Mesothelial cell of epicardium (in vitro differentiated cells): Measurements from ENCODE around the gene CDKN2B-AS1. TPM values are rescaled to one million over a fixed set of nuclear protein-coding genes. Genes with fewer than 3 reads are reported as not detected.

Experiments used
- DNase-seq, 2 experiments: peaks; one replicate each; pipeline ENCODE4 v3.0.0; 2021; ENCODE audit warnings: low spot score in 2 of 2; ENCODE audit not compliant: unreplicated experiment in 2 of 2
- H3K27ac Mint-ChIP-seq: 2 replicates; pipeline ENCODE4 v1.8.0; 2021; ENCODE audit warnings: mixed read lengths
- H3K27me3 Mint-ChIP-seq: 2 replicates; pipeline ENCODE4 v1.8.0; 2021; ENCODE audit warnings: low read depth, mixed read lengths
- H3K36me3 Mint-ChIP-seq: 2 replicates; pipeline ENCODE4 v1.8.0; 2021; ENCODE audit warnings: mixed read lengths
- H3K4me1 Mint-ChIP-seq: 2 replicates; pipeline ENCODE4 v1.8.0; 2021; ENCODE audit warnings: mixed read lengths
- H3K4me3 Mint-ChIP-seq: 2 replicates; pipeline ENCODE4 v1.8.0; 2021; ENCODE audit warnings: mild to moderate bottlenecking, moderate library complexity, mixed read lengths
- H3K9me3 Mint-ChIP-seq: 2 replicates; pipeline ENCODE4 v1.8.0; 2021; ENCODE audit warnings: mixed read lengths
- total RNA-seq: library from RNA; stranded (reverse); gene quantifications from 3 replicates; pipeline ENCODE4 v1.2.1, GENCODE V29; 2021
- TF ChIP-seq, protein P1 (sequence below): fragments of 200-600 bp; sonication (generic); IDR thresholded peaks from one replicate; pipeline ENCODE4 v1.5.0; 2021; ENCODE audit warnings: antibody characterized with exemption; ENCODE audit not compliant: unreplicated experiment

Gene CDKN2B-AS1
- total RNA-seq, 1 donor from 2014 or later: 10.8 TPM

DNA sequence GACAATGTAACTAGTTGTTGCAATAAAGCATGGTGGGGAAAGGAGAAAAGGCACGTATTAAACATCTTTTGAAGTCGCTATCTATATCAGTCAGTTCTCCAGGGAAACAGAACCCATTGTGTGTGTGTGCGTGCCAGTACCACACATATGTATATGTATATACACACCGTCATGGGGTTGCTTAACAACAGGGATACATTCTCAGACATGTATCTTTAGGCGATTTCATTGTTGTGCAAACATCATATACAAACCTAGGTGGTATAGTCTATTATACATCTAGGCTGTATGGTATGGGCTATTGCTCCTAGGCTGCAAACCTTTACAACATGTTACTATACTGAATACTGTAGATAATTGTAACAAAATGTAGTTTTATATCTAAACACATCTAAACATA lies 2.3 kb downstream of the CDKN2B-AS1 start:
- DNase-seq: no peak
- H3K27me3 Mint-ChIP-seq: peaks cover 7% of the 10 kb centered on the region
- no peaks in the 10 kb centered on the region for H3K36me3 Mint-ChIP-seq
- peak overlapping the region; percentile 94 for H3K4me3 Mint-ChIP-seq
- no peaks in the 10 kb centered on the region for H3K9me3 Mint-ChIP-seq
- TF ChIP-seq, protein P1, sequence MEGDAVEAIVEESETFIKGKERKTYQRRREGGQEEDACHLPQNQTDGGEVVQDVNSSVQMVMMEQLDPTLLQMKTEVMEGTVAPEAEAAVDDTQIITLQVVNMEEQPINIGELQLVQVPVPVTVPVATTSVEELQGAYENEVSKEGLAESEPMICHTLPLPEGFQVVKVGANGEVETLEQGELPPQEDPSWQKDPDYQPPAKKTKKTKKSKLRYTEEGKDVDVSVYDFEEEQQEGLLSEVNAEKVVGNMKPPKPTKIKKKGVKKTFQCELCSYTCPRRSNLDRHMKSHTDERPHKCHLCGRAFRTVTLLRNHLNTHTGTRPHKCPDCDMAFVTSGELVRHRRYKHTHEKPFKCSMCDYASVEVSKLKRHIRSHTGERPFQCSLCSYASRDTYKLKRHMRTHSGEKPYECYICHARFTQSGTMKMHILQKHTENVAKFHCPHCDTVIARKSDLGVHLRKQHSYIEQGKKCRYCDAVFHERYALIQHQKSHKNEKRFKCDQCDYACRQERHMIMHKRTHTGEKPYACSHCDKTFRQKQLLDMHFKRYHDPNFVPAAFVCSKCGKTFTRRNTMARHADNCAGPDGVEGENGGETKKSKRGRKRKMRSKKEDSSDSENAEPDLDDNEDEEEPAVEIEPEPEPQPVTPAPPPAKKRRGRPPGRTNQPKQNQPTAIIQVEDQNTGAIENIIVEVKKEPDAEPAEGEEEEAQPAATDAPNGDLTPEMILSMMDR: no peak
- peak overlapping the region; percentile 31 for H3K27ac Mint-ChIP-seq
- H3K4me1 Mint-ChIP-seq: peaks cover 16% of the 10 kb centered on the region

GRCh38 chr9:21997480-21997879 lies 2.9 kb downstream of the CDKN2B-AS1 start:
- peaks cover 16% of the 10 kb centered on the region for H3K4me1 Mint-ChIP-seq
- no peak overlapping the region for H3K4me3 Mint-ChIP-seq
- TF ChIP-seq, protein P1: no peak
- H3K27ac Mint-ChIP-seq: no peak overlapping the region
- no peak for DNase-seq
- no peaks in the 10 kb centered on the region for H3K36me3 Mint-ChIP-seq
- peaks cover 7% of the 10 kb centered on the region for H3K27me3 Mint-ChIP-seq
- no peaks in the 10 kb centered on the region for H3K9me3 Mint-ChIP-seq

- Mint-ChIP-seq H3K4me1 (peaks cover 15% of the 10 kb centered on the region), H3K9me3 (no peaks in the 10 kb centered on the region), H3K27ac (no peak overlapping the region), H3K4me3 (no peak overlapping the region), H3K27me3 (peaks cover 7% of the 10 kb centered on the region), H3K36me3 (no peaks in the 10 kb centered on the region)
- TF ChIP-seq, protein P1: no peak
- no peak for DNase-seq
These were observed 3.4 kb downstream of the CDKN2B-AS1 start for GRCh38 chr9:21998026-21998425.

DNA sequence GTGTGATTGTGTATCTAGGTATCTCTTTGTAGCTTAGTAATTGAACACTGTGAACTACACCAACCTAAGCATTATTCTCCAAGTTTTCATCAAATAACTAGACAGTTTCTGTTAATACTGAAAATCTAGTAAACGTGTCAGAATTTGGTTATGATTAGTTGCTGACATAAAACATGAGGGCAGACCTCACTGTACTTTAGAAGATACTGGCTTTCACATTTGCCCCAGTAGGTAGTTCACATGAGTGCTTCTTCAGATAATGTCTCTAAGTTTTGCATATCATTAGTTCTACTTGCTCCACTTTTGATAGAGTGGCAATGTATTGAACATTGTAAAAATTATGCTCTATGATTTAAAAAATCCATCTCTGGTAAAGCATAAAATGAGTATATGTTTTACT lies 7.4 kb downstream of the CDKN2B-AS1 start:
- Mint-ChIP-seq H3K27me3 (peaks cover 29% of the 10 kb centered on the region), H3K9me3 (no peaks in the 10 kb centered on the region), H3K4me1 (peaks cover 26% of the 10 kb centered on the region), H3K36me3 (peaks cover 10% of the 10 kb centered on the region), H3K4me3 (no peak overlapping the region), H3K27ac (no peak overlapping the region)
- TF ChIP-seq, protein P1: no peak
- no peak for DNase-seq

GRCh38 chr9:22005021-22005701 lies 10.6 kb downstream of the CDKN2B-AS1 start:
- H3K4me1 Mint-ChIP-seq: peaks cover 35% of the 10 kb centered on the region
- peaks cover 10% of the 10 kb centered on the region for H3K36me3 Mint-ChIP-seq
- peak overlapping the region; percentile 36 for H3K27ac Mint-ChIP-seq
- no peaks in the 10 kb centered on the region for H3K9me3 Mint-ChIP-seq
- H3K27me3 Mint-ChIP-seq: peaks cover 27% of the 10 kb centered on the region
- TF ChIP-seq, protein P1: no peak
- peak overlapping the region; percentile 69 for H3K4me3 Mint-ChIP-seq
- no peak for DNase-seq
